C4-2B (cell line): Measurements from ENCODE around the gene MAP1B.

Experiments
- H3K27ac ChIP-seq: fragments of 450-650 bp; 2 replicates; pipeline ENCODE4 v1.5.1; 2017
- ZFX ChIP-seq: fragments of 450-650 bp; IDR thresholded peaks from 2 replicates; pipeline ENCODE4 v1.6.1; 2017
- TF ChIP-seq, protein P1 (sequence below): fragments of 450-650 bp; conservative IDR thresholded peaks from 2 replicates; pipeline ENCODE4 v1.5.1; 2017; ENCODE audit warnings: mild to moderate bottlenecking

Gene MAP1B

DNA sequence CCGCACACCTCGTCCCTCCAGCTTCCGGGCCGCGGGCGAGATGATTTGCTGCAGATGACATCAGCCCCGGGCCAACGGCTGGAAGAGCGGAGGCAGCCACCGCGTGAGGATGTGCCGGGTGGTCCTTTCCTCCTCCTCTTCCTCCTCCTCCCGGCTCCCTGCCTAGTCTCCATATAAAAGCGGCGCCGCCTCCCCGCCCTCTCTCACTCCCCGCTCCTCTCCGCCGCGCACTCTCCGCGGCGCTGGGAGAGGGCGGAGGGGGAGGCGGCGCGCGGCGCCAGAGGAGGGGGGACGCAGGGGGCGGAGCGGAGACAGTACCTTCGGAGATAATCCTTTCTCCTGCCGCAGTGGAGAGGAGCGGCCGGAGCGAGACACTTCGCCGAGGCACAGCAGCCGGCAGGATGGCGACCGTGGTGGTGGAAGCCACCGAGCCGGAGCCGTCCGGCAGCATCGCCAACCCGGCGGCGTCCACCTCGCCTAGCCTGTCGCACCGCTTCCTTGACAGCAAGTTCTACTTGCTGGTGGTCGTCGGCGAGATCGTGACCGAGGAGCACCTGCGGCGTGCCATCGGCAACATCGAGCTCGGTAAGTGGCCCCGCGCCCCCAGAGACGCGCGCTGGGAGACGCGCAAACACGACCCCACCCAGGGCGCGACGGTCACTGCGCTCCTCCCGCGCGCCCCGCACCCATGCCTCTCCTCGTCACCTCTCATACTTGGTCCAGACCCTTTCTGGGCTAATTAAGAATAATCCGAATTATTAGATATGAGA lies at the start of gene MAP1B:
Gene MAP1B, plus strand, starts transcription at position 345 of the 770 bp plus-strand sequence. Its CDS starts 57 bp downstream, at position 402.
- TF ChIP-seq ZFX = no peak
- TF ChIP-seq, protein P1, sequence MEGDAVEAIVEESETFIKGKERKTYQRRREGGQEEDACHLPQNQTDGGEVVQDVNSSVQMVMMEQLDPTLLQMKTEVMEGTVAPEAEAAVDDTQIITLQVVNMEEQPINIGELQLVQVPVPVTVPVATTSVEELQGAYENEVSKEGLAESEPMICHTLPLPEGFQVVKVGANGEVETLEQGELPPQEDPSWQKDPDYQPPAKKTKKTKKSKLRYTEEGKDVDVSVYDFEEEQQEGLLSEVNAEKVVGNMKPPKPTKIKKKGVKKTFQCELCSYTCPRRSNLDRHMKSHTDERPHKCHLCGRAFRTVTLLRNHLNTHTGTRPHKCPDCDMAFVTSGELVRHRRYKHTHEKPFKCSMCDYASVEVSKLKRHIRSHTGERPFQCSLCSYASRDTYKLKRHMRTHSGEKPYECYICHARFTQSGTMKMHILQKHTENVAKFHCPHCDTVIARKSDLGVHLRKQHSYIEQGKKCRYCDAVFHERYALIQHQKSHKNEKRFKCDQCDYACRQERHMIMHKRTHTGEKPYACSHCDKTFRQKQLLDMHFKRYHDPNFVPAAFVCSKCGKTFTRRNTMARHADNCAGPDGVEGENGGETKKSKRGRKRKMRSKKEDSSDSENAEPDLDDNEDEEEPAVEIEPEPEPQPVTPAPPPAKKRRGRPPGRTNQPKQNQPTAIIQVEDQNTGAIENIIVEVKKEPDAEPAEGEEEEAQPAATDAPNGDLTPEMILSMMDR = no peak
- H3K27ac ChIP-seq = peak within 1 kb of the TSS; percentile 12; the same call in 1 of the 2 replicates

DNA sequence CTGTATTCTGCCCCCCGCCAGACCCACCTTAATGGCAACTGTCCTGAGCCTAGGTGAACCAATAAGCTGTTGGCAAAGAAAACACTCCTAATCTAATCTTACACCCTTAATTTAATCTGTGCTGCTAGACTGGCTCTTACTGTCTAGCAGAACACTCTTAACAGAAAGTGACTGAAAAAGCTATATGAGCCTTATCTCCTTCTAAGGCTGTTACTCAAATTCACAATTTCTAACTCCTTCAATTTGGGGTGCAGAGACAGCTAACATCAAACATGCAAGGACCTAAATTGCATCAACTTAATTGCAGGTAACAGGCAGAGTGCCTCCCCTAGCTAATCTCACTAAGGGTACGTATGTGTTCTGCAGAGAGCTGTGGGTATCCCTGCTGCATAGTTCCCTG lies 49.5 kb upstream of the MAP1B start:
- no peak overlapping the region for H3K27ac ChIP-seq
- no peak for TF ChIP-seq ZFX
- TF ChIP-seq, protein P1 = no peak

DNA sequence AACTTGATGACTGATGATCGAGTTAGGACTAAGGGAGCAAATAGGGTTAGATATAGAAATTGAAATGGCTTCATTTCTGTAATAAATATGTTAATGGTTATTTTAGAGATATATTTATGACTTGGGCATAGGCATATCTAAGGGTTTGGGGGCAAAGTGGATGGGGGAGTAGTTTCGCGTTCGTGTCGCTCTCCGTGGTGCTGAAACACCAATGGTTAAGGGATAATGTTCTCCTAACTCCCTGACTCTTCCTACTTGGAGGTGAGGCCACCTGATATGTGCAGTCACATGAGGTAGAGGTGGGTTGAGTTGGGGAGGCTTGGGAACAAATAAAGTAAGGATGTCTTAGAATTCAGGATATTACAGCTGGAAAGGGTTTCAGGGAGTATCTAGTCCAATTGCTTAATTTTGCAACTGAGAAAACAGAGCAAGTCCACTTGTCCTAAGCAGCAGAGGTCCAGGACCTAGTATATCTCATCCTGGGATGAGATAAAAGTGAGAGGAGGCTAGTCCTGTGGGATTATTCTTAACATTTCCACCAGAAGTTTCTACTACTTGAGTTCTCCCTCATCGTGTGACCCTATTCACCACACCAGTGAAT lies 44.0 kb upstream of the MAP1B start:
- TF ChIP-seq, protein P1 = no peak
- no peak for TF ChIP-seq ZFX

DNA sequence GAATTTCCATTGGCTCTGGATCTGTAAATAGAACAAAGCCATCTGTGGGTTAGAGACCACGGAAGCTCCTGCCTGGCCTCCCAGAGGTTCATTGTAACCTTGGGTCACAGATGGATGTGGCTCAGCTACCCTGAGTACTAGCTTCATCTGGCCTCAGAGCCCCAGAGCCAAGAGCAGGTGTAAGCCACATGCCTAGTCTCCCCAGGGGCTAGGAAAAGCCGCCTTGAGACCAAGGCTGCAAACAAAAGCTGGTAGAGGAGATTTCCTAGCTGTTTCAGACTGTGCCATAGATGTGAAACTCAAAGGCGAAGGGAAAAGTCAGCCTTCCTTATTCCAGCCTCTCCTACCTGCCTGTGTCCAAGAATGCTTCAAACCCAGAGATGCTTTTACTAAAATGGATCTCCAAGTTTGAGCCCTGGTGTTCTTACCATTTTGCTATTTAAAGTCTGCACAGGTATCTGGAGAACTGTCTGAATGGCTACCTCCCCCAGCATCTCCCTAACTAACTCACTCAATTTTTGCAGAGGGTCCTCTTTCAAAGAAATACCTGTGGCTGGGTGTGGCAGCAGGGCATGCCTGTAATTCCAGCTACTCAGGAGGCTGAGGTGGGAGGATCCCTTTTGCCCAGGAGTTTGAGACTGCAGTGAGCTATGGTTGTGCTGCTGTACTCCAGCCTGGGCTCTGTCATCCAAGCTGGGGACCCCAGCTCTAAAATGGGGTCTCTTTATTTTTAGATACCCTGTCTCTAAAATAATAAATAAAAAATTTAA lies 42.3 kb upstream of the MAP1B start:
- no peak overlapping the region for H3K27ac ChIP-seq
- TF ChIP-seq, protein P1 = no peak
- no peak for TF ChIP-seq ZFX

More for the DNA sequence above, 44.0 kb upstream of the MAP1B start:
- no peak overlapping the region for H3K27ac ChIP-seq

DNA sequence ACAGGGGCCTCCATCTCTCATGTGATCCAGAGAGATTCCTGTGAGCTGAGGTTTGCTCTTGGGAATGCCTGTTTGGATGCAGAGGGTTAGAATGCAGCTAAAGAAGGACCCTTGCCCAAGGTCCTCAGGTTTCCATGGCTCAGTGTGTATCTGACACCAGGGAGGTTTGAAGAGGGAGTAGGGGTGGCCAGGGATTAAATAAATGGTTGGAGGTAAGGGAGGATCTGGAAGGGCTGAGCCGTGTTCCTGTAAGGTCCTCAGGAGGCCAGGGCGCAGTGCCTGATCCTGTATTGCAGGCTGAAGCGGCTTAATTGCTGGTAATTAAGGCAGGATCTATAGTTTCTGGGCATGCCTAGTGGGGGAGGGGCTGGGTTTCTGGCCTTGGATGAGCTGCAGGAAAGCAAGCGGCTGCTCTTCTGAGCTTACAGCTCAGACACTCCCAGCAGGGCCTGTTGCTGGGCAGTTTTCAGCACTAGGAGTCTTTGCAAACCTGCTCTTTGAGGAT lies 41.5 kb upstream of the MAP1B start:
- H3K27ac ChIP-seq = no peak overlapping the region
- TF ChIP-seq, protein P1 = no peak
- no peak for TF ChIP-seq ZFX

DNA sequence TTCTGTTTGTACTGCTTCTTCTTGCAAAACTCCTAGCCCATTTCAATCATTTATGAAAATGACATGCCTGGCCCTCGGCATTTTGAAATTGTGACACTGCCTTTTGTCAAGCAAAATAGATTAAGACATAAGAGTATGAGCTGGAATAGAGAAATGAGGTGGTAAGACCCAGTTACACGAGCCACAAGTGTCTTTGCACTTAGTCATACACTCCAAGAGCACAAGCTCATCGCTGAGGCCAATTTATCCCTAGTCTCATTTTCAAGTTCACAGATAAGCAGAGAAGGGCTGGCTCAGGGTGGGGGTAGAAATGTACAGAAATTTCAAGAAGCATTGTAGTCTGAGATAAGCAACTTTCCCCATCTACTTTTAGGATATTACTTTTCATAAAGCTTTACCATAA lies 40.6 kb upstream of the MAP1B start:
- TF ChIP-seq, protein P1 = no peak
- no peak for TF ChIP-seq ZFX
- H3K27ac ChIP-seq = no peak overlapping the region
